Chondrocyte (in vitro differentiated cells): Measurements from ENCODE around the gene CHRNA4. TPM values are rescaled to one million over a fixed set of nuclear protein-coding genes. Genes with fewer than 3 reads are reported as not detected.
A peak's percentile ranks its signal among the peaks of the same experiment; 100 is the strongest.

Experiments
- DNase-seq: peaks from one replicate; pipeline ENCODE4 v3.0.0; 2021; ENCODE audit warnings: mixed read lengths, low spot score
- H3K27ac Mint-ChIP-seq: one replicate; pipeline ENCODE4 v1.8.0; 2021; ENCODE audit warnings: mild to moderate bottlenecking, moderate library complexity, mixed read lengths; ENCODE audit not compliant: unreplicated experiment
- H3K27me3 Mint-ChIP-seq: 2 replicates; pipeline ENCODE4 v1.8.0; 2021; ENCODE audit warnings: low read depth, mixed read lengths
- H3K36me3 Mint-ChIP-seq: 2 replicates; pipeline ENCODE4 v1.8.0; 2021; ENCODE audit warnings: low read depth, mixed read lengths
- H3K4me1 Mint-ChIP-seq: 2 replicates; pipeline ENCODE4 v1.8.0; 2021; ENCODE audit warnings: low read depth, mild to moderate bottlenecking, mixed read lengths
- H3K4me3 Mint-ChIP-seq: one replicate; pipeline ENCODE4 v1.8.0; 2021; ENCODE audit warnings: mild to moderate bottlenecking, moderate library complexity, mixed read lengths; ENCODE audit not compliant: unreplicated experiment
- H3K9me3 Mint-ChIP-seq: 2 replicates; pipeline ENCODE4 v1.8.0; 2021; ENCODE audit warnings: low read depth, mixed read lengths
- total RNA-seq: library from RNA; stranded (reverse); gene quantifications from 3 replicates; pipeline ENCODE4 v1.2.1, GENCODE V29; 2021
- TF ChIP-seq, protein P1 (sequence below): fragments of 200-600 bp; sonication (generic); IDR thresholded peaks from 2 replicates; pipeline ENCODE4 v1.5.0; 2021; ENCODE audit warnings: antibody characterized with exemption, mild to moderate bottlenecking, moderate library complexity

Gene CHRNA4
- total RNA-seq, 1 donor from 2014 or later, result not detected

- no peak overlapping the region for H3K4me3 Mint-ChIP-seq
- DNase-seq, result peak; percentile 88
- no peaks in the 10 kb centered on the region for H3K9me3 Mint-ChIP-seq
- TF ChIP-seq, protein P1, sequence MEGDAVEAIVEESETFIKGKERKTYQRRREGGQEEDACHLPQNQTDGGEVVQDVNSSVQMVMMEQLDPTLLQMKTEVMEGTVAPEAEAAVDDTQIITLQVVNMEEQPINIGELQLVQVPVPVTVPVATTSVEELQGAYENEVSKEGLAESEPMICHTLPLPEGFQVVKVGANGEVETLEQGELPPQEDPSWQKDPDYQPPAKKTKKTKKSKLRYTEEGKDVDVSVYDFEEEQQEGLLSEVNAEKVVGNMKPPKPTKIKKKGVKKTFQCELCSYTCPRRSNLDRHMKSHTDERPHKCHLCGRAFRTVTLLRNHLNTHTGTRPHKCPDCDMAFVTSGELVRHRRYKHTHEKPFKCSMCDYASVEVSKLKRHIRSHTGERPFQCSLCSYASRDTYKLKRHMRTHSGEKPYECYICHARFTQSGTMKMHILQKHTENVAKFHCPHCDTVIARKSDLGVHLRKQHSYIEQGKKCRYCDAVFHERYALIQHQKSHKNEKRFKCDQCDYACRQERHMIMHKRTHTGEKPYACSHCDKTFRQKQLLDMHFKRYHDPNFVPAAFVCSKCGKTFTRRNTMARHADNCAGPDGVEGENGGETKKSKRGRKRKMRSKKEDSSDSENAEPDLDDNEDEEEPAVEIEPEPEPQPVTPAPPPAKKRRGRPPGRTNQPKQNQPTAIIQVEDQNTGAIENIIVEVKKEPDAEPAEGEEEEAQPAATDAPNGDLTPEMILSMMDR, result no peak
- H3K27me3 Mint-ChIP-seq, result peaks cover 12% of the 10 kb centered on the region
- H3K36me3 Mint-ChIP-seq, result peaks cover under 1% of the 10 kb centered on the region
- H3K27ac Mint-ChIP-seq, result no peak overlapping the region
- H3K4me1 Mint-ChIP-seq, result peaks cover 3% of the 10 kb centered on the region
Observed at GRCh38 chr20:63347081-63347741, 13.9 kb downstream of the CHRNA4 start.

DNA sequence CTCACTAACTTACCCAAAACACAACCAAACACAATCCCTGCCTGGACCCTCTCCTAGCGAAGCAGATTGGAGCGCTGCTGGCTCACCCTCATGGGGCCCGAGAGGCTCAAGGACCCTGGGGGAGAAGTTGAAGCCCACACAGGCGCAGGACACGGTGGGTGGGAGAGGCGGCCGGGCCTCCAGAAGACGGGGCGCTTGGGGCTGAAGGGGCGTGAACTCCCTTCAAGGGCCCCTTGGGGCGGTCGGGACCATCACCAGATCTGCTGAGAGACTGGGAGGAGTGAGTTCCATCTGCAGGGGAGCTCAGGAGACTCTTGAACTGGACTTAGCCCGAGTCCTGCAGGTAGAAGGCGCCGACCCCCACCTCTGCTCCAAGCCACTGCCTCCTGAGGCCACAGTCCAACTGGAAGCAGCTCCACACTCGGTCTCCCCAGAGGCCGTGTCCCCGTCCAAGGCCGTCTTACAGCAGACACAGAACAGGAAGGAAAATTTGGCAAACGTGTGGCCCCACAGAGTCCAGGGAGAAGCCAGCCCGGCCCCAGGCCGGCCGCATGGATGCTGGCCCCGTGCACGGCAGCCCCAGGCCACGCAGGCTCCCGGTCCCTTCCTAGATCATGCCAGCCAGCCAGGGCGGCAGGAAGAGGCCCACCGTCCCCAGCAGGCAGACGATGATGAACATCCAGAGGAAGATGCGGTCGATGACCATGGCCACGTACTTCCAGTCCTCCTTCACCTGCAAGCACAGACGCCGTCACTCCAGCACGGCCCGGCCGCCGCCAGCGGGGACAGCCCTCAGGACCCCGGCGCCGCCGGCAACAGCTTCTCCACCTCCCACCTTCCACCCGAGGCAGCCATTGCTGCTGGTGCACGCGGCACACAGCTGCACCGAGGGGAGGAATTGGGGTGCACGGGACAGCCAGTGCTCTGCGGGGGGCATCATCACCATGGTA is 14.7 kb downstream of the CHRNA4 start:
- Mint-ChIP-seq H3K9me3 (no peaks in the 10 kb centered on the region), H3K36me3 (peaks cover 2% of the 10 kb centered on the region), H3K4me3 (no peak overlapping the region), H3K27ac (no peak overlapping the region), H3K4me1 (peaks cover 3% of the 10 kb centered on the region), H3K27me3 (peaks cover 19% of the 10 kb centered on the region)
- TF ChIP-seq, protein P1, result no peak
- no peak for DNase-seq

DNA sequence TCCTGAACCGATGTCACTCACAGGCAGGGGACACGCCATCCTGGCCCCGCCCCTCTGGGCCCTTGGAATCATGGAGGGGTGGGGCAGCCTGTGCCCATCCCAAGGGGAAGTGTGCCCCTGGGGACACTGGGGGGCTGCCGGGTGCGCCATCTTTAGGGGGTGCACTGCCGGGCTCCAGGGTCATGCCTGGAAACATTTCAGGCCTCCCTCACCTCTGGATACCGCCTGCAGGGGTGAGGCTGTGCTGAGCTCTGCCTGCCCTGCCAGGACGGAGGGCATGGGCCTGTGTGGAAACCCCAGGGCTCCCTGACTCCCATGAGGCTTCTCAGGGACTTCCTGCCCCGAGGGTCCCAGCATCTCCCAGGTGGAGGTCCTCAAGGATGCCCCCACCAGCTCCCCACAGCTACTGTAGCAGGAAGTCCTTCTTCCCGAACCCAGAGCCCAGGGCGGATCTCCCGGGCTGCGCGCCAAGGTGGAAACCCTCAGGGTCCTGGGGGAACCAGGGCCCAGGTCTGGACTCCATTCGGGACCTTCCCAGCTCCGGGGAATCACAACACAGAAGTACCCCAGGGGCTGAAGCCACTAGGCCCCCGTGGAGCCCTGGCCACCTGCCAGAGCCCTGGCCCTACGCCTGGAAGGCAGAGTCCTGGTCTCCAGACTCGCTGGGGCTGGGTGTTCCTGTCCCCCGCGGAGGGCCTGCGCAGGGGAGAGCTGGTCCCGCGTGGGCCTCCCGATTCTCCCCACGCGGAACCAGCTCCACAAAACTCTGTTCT is 15.6 kb downstream of the CHRNA4 start:
- H3K36me3 Mint-ChIP-seq, result peaks cover 2% of the 10 kb centered on the region
- no peak for DNase-seq
- TF ChIP-seq, protein P1, result no peak
- H3K4me3 Mint-ChIP-seq, result no peak overlapping the region
- H3K9me3 Mint-ChIP-seq, result no peaks in the 10 kb centered on the region
- peaks cover 3% of the 10 kb centered on the region for H3K4me1 Mint-ChIP-seq
- H3K27me3 Mint-ChIP-seq, result peaks cover 26% of the 10 kb centered on the region
- no peak overlapping the region for H3K27ac Mint-ChIP-seq

- no peak overlapping the region for H3K4me3 Mint-ChIP-seq
- H3K4me1 Mint-ChIP-seq, result peaks cover 3% of the 10 kb centered on the region
- peaks cover 26% of the 10 kb centered on the region for H3K27me3 Mint-ChIP-seq
- no peaks in the 10 kb centered on the region for H3K9me3 Mint-ChIP-seq
- no peak for DNase-seq
- TF ChIP-seq, protein P1, result no peak
- peaks cover 2% of the 10 kb centered on the region for H3K36me3 Mint-ChIP-seq
- H3K27ac Mint-ChIP-seq, result no peak overlapping the region
Observed at GRCh38 chr20:63344616-63345327, 16.4 kb downstream of the CHRNA4 start.
